ENCODE measurements around the gene IFT88.

IFT88 gene

GRCh38 chr13:20570517-20570916 lies 3.6 kb downstream of the IFT88 start:
- DNase-seq (ENCODE audit: insufficient read length): no peak
- no peak for FAIRE-seq
- TF ChIP-seq TAF1 (IDR thresholded peaks at IDR 0.05; ENCODE audit: borderline replicate concordance, low read depth, low read length): no peak
- no peak for TF ChIP-seq POLR2A (IDR thresholded peaks at IDR 0.05; ENCODE audit: low read depth, low read length)
- no peak for TF ChIP-seq POLR2AphosphoS5 (IDR thresholded peaks at IDR 0.05; ENCODE audit: low read depth, low read length)

- FAIRE-seq: no peak
- no peak for TF ChIP-seq TAF1 (IDR thresholded peaks at IDR 0.05; ENCODE audit: borderline replicate concordance, low read depth, low read length)
- TF ChIP-seq POLR2A (IDR thresholded peaks at IDR 0.05; ENCODE audit: low read depth, low read length): no peak
- TF ChIP-seq POLR2AphosphoS5 (IDR thresholded peaks at IDR 0.05; ENCODE audit: low read depth, low read length): no peak
- DNase-seq (ENCODE audit: insufficient read length): no peak
Measured at GRCh38 chr13:20571676-20572075, 4.7 kb downstream of the IFT88 start.

GRCh38 chr13:20573186-20573585 lies 6.2 kb downstream of the IFT88 start:
- TF ChIP-seq TAF1 (IDR thresholded peaks at IDR 0.05; ENCODE audit: borderline replicate concordance, low read depth, low read length) (no peak), POLR2AphosphoS5 (IDR thresholded peaks at IDR 0.05; ENCODE audit: low read depth, low read length) (no peak)
- FAIRE-seq: no peak
- DNase-seq (ENCODE audit: insufficient read length): no peak

- no peak for FAIRE-seq
- no peak for DNase-seq (ENCODE audit: insufficient read length)
- no peak for TF ChIP-seq TAF1 (IDR thresholded peaks at IDR 0.05; ENCODE audit: borderline replicate concordance, low read depth, low read length)
- TF ChIP-seq POLR2A (IDR thresholded peaks at IDR 0.05; ENCODE audit: low read depth, low read length): no peak
- TF ChIP-seq POLR2AphosphoS5 (IDR thresholded peaks at IDR 0.05; ENCODE audit: low read depth, low read length): no peak
Measured at GRCh38 chr13:20573636-20574035, 6.7 kb downstream of the IFT88 start.

GRCh38 chr13:20579191-20579590 lies 12.2 kb downstream of the IFT88 start:
- TF ChIP-seq POLR2AphosphoS5 (IDR thresholded peaks at IDR 0.05; ENCODE audit: low read depth, low read length) (no peak), POLR2A (IDR thresholded peaks at IDR 0.05; ENCODE audit: low read depth, low read length) (no peak), TAF1 (IDR thresholded peaks at IDR 0.05; ENCODE audit: borderline replicate concordance, low read depth, low read length) (no peak)
- DNase-seq (ENCODE audit: insufficient read length) (no peak), FAIRE-seq (no peak)

GRCh38 chr13:20580257-20580656 lies 13.3 kb downstream of the IFT88 start:
- TF ChIP-seq TAF1 (IDR thresholded peaks at IDR 0.05; ENCODE audit: borderline replicate concordance, low read depth, low read length) (no peak), POLR2AphosphoS5 (IDR thresholded peaks at IDR 0.05; ENCODE audit: low read depth, low read length) (no peak), POLR2A (IDR thresholded peaks at IDR 0.05; ENCODE audit: low read depth, low read length) (no peak)
- FAIRE-seq: no peak

GRCh38 chr13:20582026-20582425 lies 15.1 kb downstream of the IFT88 start:
- DNase-seq (ENCODE audit: insufficient read length) (no peak), FAIRE-seq (no peak)
- TF ChIP-seq POLR2A (IDR thresholded peaks at IDR 0.05; ENCODE audit: low read depth, low read length): no peak
- no peak for TF ChIP-seq TAF1 (IDR thresholded peaks at IDR 0.05; ENCODE audit: borderline replicate concordance, low read depth, low read length)
- no peak for TF ChIP-seq POLR2AphosphoS5 (IDR thresholded peaks at IDR 0.05; ENCODE audit: low read depth, low read length)

More at GRCh38 chr13:20580257-20580656, 13.3 kb downstream of the IFT88 start:
- no peak for DNase-seq (ENCODE audit: insufficient read length)

- FAIRE-seq: no peak
- DNase-seq (ENCODE audit: insufficient read length): no peak
- no peak for TF ChIP-seq TAF1 (IDR thresholded peaks at IDR 0.05; ENCODE audit: borderline replicate concordance, low read depth, low read length)
- no peak for TF ChIP-seq POLR2A (IDR thresholded peaks at IDR 0.05; ENCODE audit: low read depth, low read length)
- no peak for TF ChIP-seq POLR2AphosphoS5 (IDR thresholded peaks at IDR 0.05; ENCODE audit: low read depth, low read length)
Measured at GRCh38 chr13:20583803-20584293, 16.9 kb downstream of the IFT88 start.

GRCh38 chr13:20585371-20585770 lies 18.4 kb downstream of the IFT88 start:
- TF ChIP-seq POLR2AphosphoS5 (IDR thresholded peaks at IDR 0.05; ENCODE audit: low read depth, low read length) (no peak), TAF1 (IDR thresholded peaks at IDR 0.05; ENCODE audit: borderline replicate concordance, low read depth, low read length) (no peak), POLR2A (IDR thresholded peaks at IDR 0.05; ENCODE audit: low read depth, low read length) (no peak)
- DNase-seq (ENCODE audit: insufficient read length) (no peak), FAIRE-seq (no peak)

- FAIRE-seq (no peak), DNase-seq (ENCODE audit: insufficient read length) (no peak)
- TF ChIP-seq TAF1 (IDR thresholded peaks at IDR 0.05; ENCODE audit: borderline replicate concordance, low read depth, low read length) (no peak), POLR2AphosphoS5 (IDR thresholded peaks at IDR 0.05; ENCODE audit: low read depth, low read length) (no peak), POLR2A (IDR thresholded peaks at IDR 0.05; ENCODE audit: low read depth, low read length) (no peak)
Measured at GRCh38 chr13:20588529-20589110, 21.7 kb downstream of the IFT88 start.

- TF ChIP-seq POLR2A (IDR thresholded peaks at IDR 0.05; ENCODE audit: low read depth, low read length) (no peak), TAF1 (IDR thresholded peaks at IDR 0.05; ENCODE audit: borderline replicate concordance, low read depth, low read length) (no peak), POLR2AphosphoS5 (IDR thresholded peaks at IDR 0.05; ENCODE audit: low read depth, low read length) (no peak)
- FAIRE-seq: no peak
- DNase-seq (ENCODE audit: insufficient read length): no peak
Measured at GRCh38 chr13:20590561-20590960, 23.6 kb downstream of the IFT88 start.

GRCh38 chr13:20592606-20593005 lies 25.6 kb downstream of the IFT88 start:
- TF ChIP-seq POLR2A (IDR thresholded peaks at IDR 0.05; ENCODE audit: low read depth, low read length) (no peak), TAF1 (IDR thresholded peaks at IDR 0.05; ENCODE audit: borderline replicate concordance, low read depth, low read length) (no peak), POLR2AphosphoS5 (IDR thresholded peaks at IDR 0.05; ENCODE audit: low read depth, low read length) (no peak)
- DNase-seq (ENCODE audit: insufficient read length): no peak
- FAIRE-seq: no peak
